GOT3 (cell line): ENCODE measurements around the gene RNPEPL1.

Experiments used
- DNase-seq: peaks from one replicate; lab custom pipeline; 2025; ENCODE audit warnings: mixed read lengths; lab: John Stamatoyannopoulos, UW

The RNPEPL1 gene

DNA sequence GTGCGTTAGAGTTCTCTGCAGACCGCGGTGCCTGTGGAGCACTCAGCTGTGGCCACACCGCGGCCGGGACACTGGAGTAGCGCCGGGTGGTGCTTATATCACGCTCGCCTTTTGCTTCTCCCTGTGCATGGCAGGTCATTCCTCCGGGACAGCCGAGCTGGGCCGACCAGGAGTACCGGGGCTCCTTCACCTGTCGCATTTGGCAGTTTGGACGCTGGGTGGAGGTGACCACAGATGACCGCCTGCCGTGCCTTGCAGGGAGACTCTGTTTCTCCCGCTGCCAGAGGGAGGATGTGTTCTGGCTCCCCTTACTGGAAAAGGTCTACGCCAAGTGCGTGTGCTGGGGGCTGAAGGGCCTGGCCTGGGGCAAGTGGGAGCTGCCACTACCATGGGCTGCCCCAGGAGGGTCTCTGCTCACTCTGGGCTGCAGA lies 22.4 kb downstream of the RNPEPL1 start:
- no peak for DNase-seq

DNA sequence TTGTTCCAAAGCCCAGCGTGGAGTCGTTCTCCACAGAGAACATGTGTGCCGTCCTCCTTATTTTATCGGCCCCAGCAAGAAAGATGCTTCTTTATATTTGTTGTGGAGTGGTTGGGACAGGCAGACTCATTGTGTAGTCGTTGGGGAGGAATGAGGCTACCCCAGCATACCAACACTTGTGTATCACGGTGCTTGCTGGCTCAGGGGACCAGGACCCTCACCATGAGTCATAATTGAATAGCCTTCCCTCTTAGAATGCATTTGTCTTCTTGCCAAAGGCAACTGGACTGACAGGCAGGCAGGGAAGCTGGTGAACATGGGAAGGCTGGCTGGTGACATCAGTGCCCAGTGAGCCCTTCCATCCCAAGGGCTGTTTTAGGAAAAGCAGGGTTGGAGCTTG lies 22.9 kb downstream of the RNPEPL1 start:
- DNase-seq, result no peak

DNA sequence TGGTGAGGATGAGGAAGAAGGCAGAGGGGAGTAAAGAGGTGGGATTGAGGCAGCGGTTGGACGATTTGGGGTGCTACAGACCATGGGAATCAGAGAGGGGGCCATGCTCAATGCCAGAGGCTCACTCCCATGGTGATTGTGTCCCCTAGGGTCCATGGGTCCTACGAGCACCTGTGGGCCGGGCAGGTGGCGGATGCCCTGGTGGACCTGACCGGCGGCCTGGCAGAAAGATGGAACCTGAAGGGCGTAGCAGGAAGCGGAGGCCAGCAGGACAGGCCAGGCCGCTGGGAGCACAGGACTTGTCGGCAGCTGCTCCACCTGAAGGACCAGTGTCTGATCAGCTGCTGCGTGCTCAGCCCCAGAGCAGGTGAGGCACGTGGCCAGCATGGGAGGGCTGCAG lies 23.5 kb downstream of the RNPEPL1 start:
- DNase-seq, result no peak

DNA sequence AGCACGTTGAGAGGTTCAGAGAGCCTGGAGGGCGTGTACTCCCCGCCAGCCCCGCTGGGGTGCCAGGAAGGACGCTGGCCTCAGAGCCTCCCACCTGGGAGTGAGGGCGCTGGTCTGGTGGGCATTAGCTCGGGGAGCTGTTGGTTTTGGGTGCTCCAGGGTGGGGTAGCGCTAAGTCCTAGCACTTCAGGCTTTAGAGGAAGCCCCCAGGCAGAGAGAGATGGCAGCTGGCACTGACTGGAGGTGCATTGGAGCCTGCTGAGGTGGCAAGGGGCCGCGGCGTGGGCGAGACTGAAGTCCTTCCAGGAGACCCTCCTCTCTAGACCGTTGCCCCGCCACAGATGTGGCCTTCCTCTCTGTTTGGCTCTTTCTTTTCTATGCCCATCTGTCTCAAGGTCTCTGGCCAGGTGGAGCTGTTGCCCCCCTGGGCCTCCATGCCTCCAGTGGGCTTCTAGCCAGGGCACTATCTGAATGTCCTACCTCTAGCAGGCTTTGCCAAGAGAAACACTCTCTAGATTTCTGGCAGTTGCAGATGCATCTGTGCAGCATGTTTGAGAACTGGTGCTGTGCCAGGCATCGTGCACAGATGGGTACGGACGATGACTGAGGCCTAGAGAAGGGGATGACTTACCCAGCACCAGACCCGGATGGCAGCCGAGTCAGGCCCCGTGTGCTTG lies 24.9 kb downstream of the RNPEPL1 start:
- no peak for DNase-seq

DNA sequence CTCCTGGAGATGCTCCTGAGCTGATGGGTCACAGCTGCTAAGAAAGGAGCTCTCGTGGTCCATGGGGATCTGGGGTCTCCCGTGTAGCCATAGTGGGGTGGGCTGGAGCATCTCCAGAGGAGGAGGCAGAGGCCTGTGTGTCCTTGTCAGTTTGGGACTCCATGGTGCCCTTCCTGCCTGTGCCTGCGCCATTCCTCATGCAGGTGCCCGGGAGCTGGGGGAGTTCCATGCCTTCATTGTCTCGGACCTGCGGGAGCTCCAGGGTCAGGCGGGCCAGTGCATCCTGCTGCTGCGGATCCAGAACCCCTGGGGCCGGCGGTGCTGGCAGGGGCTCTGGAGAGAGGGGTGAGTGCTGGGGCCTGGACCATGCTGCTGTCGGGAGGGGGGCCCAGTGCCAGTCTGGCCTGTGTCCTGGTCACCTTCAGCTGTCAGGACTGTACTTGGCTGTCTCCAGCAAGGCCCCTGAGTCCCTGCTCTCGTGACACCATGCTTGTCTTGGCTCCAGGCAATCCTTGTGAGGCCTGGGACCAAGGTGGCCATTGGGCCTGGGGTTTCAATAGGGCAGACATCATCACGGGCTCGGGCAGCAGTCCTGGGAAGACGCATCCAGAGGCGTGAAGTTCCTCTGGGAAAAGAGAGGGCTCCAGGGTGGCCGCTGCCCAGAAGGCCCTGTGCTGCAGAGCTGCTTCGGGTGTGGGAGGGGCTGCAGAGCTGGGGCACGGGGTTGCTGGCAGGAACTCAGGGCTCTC lies 25.6 kb downstream of the RNPEPL1 start:
- DNase-seq, result no peak

DNA sequence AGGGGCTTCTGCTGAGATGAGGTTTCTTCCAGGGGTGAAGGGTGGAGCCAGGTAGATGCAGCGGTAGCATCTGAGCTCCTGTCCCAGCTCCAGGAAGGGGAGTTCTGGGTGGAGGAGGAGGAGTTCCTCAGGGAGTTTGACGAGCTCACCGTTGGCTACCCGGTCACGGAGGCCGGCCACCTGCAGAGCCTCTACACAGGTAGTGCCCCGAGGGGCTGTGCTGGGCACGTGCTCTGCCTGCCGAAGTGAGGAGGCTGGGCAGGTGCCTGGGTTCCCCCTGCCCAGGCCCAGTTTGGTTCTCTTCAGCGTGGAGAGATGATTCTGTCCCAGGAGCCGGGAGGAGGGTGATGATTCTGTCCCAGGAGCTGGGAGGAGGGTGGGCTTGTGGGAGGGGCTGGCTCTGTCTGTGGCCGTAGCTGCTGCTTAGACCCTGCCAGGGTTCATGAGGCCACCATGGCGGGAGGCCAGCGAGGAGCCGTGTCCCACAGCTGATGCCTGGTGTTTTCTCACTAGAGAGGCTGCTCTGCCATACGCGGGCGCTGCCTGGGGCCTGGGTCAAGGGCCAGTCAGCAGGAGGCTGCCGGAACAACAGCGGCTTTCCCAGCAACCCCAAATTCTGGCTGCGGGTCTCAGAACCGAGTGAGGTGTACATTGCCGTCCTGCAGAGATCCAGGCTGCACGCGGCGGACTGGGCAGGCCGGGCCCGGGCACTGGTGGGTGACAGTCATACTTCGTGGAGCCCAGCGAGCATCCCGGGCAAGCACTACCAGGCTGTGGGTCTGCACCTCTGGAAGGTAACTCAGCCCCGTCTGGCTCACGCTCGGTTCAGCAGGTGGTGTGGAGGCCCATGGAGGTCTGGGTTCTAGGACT lies 26.5 kb downstream of the RNPEPL1 start:
- DNase-seq, result no peak

DNA sequence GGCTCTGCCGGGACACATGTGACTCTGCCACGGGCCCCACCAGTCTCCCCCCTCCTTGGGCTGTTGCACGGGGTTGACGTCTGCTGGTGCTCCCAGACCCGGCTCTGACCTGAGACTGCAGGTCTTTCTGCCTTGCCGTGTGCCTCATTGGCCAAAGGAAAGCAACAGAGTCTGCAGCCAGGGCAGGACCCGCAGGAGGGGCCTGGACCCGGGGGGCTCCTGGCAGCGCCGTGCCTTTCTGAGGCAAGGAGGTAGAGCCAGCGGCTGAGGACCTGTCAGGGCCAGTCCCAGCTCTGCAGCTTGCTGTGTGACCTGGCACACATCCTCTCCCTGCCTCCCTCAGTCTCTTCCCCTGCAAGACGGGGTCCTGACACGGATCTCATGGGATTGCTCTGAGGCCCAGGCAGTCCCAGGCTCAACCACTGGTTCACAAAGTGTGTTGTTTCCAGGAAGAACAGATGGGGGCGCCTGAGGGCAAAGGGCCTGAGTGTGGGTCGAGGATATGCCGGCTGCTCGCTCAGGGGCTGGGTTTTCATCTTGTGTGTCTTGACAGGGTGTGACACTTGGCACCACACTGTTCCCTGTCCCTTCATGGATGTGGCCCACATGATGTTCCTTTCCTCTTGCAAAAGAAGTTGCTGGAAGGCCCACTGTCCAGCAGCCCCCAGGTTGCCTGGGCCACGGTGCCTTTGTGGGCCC lies 27.2 kb downstream of the RNPEPL1 start:
- DNase-seq, result no peak

DNA sequence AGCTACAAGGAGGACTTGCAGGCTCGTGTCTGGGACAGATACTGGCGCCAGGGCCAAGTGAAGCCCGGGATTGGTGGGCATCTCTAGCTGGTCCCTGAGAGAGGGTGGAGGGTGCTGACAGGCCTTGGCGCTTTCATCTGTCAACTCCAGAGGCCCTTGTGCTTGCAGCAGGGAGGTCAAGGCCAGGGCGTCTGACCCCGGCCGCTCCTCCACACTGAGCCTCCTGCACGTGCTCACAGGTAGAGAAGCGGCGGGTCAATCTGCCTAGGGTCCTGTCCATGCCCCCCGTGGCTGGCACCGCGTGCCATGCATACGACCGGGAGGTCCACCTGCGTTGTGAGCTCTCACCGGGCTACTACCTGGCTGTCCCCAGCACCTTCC lies 27.8 kb downstream of the RNPEPL1 start:
- DNase-seq, result no peak

DNA sequence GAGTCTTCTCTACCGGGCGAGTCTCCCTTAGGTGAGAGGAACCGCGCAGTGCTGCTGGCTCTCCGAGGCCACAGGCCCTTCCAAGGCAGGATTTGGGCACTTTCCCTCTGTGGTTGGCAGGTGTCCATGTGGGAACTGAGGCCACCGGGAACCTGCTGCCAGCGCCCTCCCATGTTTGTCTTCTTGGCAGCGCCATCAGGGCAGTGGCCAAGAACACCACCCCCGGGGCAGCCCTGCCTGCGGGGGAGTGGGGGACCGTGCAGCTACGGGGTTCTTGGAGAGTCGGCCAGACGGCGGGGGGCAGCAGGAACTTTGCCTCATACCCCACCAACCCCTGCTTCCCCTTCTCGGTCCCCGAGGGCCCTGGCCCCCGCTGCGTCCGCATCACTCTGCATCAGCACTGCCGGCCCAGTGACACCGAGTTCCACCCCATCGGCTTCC lies 28.2 kb downstream of the RNPEPL1 start:
- DNase-seq, result no peak

DNA sequence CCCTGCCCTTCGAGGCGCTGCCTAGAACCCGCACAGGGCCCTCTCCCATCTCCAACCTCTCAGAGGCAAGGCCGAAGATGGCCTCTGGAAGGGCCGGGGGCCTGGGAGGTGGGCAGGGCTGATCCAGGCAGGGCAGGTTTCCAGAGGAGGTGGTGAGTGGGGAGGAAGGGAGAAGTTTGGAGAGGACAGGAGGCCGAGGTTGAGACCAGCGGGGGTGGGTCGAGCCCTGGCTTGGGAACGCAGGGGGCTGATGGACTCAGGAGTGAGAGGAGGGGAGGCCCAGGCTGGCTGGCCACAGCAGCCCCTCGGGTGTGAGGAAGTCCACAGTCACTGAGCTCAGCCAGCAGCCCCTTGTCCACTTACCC lies 28.8 kb downstream of the RNPEPL1 start:
- DNase-seq, result no peak

DNA sequence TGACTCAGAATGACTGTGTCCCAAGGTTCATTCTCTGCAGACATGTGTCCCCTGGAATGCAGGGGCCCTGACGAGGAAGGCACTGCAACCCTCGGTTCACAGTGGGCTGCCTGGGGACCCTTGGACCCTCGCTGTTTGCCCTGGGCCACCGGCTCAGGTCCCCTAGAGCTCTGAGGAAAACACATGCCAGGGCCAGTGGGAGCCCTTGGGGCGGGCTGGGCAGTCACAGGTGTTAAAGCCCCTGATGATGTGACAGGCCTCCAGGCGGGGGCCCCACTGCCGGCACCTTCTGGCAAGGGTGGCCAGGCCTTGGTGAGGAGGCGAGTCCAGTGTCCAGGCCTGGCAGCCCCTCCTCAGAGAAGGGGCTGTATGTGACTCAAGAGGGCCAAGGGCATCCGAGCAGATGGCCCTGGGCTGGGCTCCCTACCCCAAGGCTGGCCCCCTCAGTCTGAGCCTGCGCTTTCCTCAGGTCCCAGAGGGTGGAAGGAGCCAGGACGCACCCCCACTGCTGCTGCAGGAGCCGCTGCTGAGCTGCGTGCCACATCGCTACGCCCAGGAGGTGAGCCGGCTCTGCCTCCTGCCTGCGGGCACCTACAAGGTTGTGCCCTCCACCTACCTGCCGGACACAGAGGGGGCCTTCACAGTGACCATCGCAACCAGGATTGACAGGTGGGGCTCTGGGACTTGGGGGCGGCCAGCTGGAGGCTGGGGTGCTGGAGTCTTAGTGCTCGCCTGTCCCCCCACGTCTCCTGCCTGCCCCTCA lies 29.3 kb downstream of the RNPEPL1 start:
- no peak for DNase-seq

DNA sequence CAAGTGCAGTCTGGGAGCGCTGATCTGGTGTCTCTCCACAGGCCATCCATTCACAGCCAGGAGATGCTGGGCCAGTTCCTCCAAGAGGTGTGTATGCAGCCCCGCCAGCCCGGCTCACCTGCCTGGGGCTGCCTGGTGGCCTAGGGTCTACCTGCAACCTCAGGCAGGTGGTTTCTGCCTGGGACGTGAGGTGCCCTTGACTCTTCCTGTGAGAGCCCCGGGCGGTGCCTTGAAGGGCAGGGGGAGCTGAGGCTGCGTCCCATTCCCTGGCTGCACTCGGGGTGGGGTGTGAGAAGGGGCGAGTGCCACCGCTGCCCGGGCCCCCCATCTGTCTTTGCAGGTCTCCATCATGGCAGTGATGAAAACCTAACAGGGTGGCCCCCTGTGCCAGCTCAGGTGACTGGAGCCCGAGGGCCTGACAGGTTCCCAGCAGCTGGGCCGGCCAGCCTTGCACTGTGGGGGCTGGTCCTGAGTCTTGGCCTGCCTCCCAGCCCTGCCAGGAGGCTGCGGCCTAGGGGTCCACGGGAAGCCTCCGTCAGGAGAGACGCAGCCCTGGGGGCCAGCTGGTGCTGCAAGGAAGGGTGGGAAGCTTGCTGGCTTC lies 30.1 kb downstream of the RNPEPL1 start:
- DNase-seq, result no peak

DNA sequence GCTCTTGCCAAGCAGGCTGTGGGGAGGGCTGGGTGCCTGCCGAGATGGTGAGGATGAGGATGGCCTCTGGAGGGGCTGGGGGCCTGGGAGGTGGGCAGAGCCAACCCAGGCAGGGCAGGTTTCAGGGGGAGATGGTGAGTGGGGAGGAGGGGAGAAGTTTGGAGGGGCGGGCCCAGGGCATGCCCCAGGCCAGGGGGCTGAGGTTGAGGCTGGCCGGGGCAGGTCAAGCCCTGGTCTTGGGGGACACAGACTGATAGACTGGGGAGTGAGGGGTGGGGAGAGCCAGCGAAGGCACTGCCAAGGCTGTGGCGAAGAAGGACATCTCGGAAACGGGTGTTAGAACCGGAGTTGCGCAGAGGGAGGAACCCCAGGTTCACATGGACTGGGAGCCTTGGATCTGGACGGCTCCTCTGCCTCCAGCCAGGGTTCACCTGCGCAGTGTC lies 30.9 kb downstream of the RNPEPL1 start:
- no peak for DNase-seq

DNA sequence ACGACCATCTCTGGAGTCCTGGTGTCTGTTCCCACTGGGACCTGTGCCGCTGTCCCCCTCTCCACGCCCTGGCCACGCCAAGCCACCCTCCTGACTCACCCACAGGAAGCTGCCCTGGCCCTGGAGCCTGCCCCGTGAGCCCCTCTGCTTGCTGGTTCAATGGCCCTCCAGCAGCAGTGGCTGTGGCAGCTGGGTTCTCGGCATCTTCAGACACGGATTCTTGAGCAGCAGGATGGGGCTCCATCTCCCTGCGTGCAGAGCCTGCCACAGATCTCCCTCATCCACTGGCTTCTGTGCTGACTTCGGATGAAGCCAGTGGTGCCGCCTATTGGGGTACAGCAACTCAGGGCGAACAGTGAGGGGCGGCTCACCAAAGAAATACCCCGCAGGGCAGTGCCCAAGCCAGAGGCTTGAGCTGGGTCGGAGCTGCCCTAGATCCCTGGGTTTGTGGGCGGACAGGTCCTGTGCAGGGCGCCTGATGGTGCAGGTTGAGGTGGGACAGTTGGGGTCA lies 32.2 kb downstream of the RNPEPL1 start:
- no peak for DNase-seq

DNA sequence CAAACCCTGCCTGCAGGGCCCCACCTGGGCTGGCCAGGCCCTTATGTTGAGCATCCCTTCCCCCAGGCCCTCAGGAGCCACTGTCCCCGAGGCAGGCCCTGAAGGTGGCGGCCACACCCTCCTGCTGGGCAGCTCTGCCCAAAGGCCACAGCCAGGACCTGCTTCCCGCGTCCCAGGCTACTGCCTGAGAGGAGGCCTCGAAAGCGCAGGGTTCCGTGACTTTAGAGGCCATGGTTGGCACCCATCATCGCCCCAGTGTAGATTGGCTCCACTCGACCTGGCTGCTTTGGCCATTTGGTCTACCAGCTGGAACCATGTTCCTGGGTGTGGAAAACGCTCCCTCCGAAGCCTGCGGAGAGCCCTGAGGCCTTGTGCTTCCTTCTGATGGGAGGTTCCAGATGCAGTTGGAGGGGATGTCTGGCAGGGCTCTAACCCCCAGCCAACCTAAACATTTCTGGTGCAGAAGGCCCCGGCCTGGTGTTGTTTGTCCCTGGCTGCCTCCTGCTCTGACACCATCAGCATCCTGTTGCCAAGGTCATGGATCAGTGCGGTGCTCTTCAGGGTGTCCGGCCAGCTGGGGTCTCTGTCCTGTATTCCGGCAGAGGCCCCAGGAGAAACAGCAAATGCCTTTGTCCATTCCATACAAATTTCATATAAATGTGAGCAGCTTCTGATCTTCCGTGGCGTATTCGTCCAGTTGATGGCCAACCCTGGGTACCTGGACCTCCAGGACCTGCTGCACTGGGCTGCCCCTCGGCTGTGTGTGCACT lies 33.0 kb downstream of the RNPEPL1 start:
- no peak for DNase-seq

DNA sequence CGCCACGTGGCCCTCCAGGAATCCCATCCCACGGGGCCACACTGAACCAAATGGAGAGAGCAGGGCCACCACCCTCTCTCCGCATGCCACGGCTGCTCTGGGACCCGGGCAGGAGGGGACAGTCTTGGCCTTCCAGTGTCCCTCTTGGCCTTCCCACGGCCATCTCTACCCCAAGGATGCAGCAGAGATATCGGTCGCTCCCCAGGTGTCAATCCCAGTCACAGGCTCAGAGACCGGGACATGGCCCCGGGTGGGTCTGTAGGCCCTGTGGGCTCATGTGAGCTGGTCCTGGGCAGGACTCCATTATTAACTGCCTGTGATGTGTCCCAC lies 33.5 kb downstream of the RNPEPL1 start:
- DNase-seq, result no peak

DNA sequence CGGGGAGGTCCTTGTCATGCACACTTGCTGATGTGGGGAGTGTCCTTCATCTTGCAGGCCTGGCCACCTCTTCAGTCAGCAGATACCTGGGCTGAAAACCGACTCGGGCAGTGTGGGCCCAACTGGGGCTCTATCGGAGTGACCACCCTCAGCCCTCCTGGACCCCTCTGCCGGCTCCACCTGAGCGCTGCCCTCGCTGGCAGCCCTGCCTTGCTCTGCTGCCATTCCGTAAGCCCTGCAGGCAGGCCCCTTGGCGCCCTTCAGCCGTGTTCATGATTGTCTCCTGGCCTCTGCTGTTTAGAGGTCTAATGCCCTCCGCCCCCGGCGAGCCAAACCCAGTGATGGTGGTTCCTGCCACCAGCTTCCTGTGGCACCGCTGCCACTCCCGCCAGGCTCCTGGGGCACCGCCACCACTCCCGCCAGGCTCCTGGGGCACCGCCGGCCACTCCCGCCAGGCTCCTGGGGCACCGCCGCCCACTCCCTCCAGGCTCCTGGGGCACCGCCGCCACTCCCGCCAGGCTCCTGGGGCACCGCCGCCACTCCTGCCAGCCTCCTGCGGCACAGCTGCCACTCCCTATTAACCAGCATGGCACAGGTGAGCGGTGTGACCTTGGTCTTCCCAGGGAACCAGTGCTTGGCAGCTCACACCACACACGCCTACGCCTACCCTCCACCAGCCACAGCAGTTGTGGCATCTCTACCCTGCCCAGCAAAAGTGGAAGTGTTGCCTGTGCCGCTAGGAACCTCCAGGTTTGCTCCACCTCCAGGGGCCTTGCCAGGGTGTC lies 34.2 kb downstream of the RNPEPL1 start:
- no peak for DNase-seq

DNA sequence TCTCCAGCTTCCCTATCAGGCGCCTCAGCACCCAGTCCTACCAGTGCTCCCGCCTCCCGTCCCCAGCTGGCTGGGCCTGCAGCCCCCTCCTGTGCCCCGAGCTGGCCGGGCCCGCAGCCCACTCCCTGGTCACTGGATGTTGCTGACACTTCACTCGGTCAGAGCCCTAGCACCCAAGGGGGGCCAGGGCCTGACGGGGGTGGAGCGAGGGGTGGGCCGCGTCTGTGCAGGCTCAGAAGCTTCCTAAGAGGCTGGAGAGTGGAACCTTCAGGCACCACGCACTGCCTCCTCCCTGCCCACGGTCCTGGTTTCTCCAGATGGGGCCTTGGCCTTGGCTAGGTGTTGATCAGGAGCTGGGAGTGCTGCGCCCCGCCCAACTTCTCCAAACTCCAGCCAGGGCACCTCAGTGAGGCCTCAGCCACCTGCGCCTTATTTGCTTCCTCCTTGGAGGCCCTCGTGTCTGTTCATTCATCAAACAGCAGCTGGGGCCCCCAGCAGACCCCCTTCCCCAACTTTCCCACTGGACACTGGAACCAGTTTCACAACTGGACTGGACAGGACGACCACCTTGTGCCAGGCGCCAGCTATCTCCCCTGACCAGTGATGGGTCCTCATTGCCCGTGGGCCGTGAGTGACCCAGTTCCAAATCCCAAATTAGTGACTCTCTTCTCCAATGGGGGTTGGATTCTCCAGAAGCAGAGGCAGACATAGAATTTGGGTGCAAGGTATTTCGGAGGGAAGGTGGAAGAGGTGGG lies 35.0 kb downstream of the RNPEPL1 start:
- DNase-seq, result no peak

DNA sequence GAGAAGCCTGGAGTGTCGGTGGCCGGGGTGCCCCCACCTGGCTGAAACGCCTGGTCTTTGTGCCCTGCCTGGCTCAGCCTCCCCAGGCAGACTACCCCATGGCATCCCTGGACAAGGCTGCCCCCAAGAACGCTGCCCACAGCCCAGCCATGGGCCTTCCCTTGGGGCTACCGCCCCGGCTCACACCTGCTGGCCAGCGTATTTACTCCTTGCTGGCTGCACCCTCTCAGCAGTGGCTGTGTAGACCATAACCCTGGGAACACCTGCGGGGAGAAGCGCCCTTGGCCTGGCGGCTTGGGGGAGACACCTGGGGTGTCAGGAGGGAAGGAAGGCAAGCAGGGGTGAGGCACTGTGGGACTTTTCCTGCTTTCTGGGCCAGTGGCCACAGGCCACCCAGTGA lies 35.6 kb downstream of the RNPEPL1 start:
- DNase-seq, result no peak
